NCI-H1092 (cell line): ENCODE data around the gene GALNT2.

ENCODE experiments used
- DNase-seq: peaks from one replicate; lab custom pipeline; 2025; lab: John Stamatoyannopoulos, UW

Gene GALNT2

GRCh38 chr1:230091473-230092231 lies 24.6 kb downstream of the GALNT2 start:
- no peak for DNase-seq

- DNase-seq: no peak
Observed at GRCh38 chr1:230094746-230095145, 27.7 kb downstream of the GALNT2 start.

- no peak for DNase-seq
Observed at GRCh38 chr1:230095938-230096337, 28.9 kb downstream of the GALNT2 start.

GRCh38 chr1:230097370-230097769 lies 30.3 kb downstream of the GALNT2 start:
- no peak for DNase-seq

GRCh38 chr1:230098723-230099122 lies 31.7 kb downstream of the GALNT2 start:
- no peak for DNase-seq

- DNase-seq: no peak
Observed at GRCh38 chr1:230099465-230099864, 32.4 kb downstream of the GALNT2 start.

GRCh38 chr1:230100932-230101331 lies 33.9 kb downstream of the GALNT2 start:
- no peak for DNase-seq

GRCh38 chr1:230101556-230101955 lies 34.5 kb downstream of the GALNT2 start:
- no peak for DNase-seq

- no peak for DNase-seq
Observed at GRCh38 chr1:230102046-230102445, 35.0 kb downstream of the GALNT2 start.

- no peak for DNase-seq
Observed at GRCh38 chr1:230102472-230102871, 35.4 kb downstream of the GALNT2 start.

GRCh38 chr1:230103306-230104173 lies 36.5 kb downstream of the GALNT2 start:
- no peak for DNase-seq

GRCh38 chr1:230104395-230105244 lies 37.6 kb downstream of the GALNT2 start:
- DNase-seq: peak; percentile 92

- no peak for DNase-seq
Observed at GRCh38 chr1:230105245-230105753, 38.3 kb downstream of the GALNT2 start.

GRCh38 chr1:230105754-230106625 lies 39.0 kb downstream of the GALNT2 start:
- DNase-seq: no peak

- DNase-seq: no peak
Observed at GRCh38 chr1:230107941-230108340, 40.9 kb downstream of the GALNT2 start.

- no peak for DNase-seq
Observed at GRCh38 chr1:230108580-230108979, 41.5 kb downstream of the GALNT2 start.

- no peak for DNase-seq
Observed at GRCh38 chr1:230109066-230109465, 42.0 kb downstream of the GALNT2 start.

- no peak for DNase-seq
Observed at GRCh38 chr1:230109895-230110667, 43.0 kb downstream of the GALNT2 start.

- no peak for DNase-seq
Observed at GRCh38 chr1:230110971-230111370, 43.9 kb downstream of the GALNT2 start.

- no peak for DNase-seq
Observed at GRCh38 chr1:230112131-230112701, 45.2 kb downstream of the GALNT2 start.
